ENCODE measurements around the gene PBRM1. TPM values are rescaled to one million over a fixed set of nuclear protein-coding genes. Genes with fewer than 3 reads are reported as not detected.

The PBRM1 gene
- polyA plus RNA-seq, 4 donors: 55.6 to 67.0 (median 64.2) TPM

GRCh38 chr3:52537726-52538421 lies 147.8 kb downstream of the PBRM1 start:
- no peak for DNase-seq (ENCODE audit: low read depth in 4 of 4, low spot score in 3 of 4)

- no peak for DNase-seq (ENCODE audit: low read depth in 4 of 4, low spot score in 3 of 4)
Observed at GRCh38 chr3:52537165-52537620, 148.5 kb downstream of the PBRM1 start.

GRCh38 chr3:52536369-52537164 lies 149.1 kb downstream of the PBRM1 start, which contains the start of gene UQCC5:
Gene UQCC5 (plus strand): TSS chr3:52536605. CDS start chr3:52536756, 151 bp downstream.
- DNase-seq (ENCODE audit: low read depth in 4 of 4, low spot score in 3 of 4): peak; percentile 93 to 96 (median 95)

GRCh38 chr3:52536112-52536368 lies 149.7 kb downstream of the PBRM1 start:
- no peak for DNase-seq (ENCODE audit: low read depth in 4 of 4, low spot score in 3 of 4)

- DNase-seq (ENCODE audit: low read depth in 4 of 4, low spot score in 3 of 4): no peak
Observed at GRCh38 chr3:52535411-52536111, 150.2 kb downstream of the PBRM1 start.

- DNase-seq (ENCODE audit: low read depth in 4 of 4, low spot score in 3 of 4): no peak
Observed at GRCh38 chr3:52534281-52535183, 151.2 kb downstream of the PBRM1 start.

- peak in 1 of 4 donors; percentile 62 for DNase-seq (ENCODE audit: low read depth in 4 of 4, low spot score in 3 of 4)
Observed at GRCh38 chr3:52533623-52534280, 152.0 kb downstream of the PBRM1 start, which contains the start of gene NT5DC2. Gene NT5DC2 (minus strand): TSS chr3:52533857. CDS start chr3:52533737, 120 bp downstream.

- no peak for DNase-seq (ENCODE audit: low read depth in 4 of 4, low spot score in 3 of 4)
Observed at GRCh38 chr3:52532838-52533622, 152.7 kb downstream of the PBRM1 start.

- DNase-seq (ENCODE audit: low read depth in 4 of 4, low spot score in 3 of 4): no peak
Observed at GRCh38 chr3:52532517-52532837, 153.2 kb downstream of the PBRM1 start.

GRCh38 chr3:52531860-52532516 lies 153.7 kb downstream of the PBRM1 start:
- no peak for DNase-seq (ENCODE audit: low read depth in 4 of 4, low spot score in 3 of 4)

GRCh38 chr3:52530918-52531826 lies 154.5 kb downstream of the PBRM1 start:
- DNase-seq (ENCODE audit: low read depth in 4 of 4, low spot score in 3 of 4): no peak

- DNase-seq (ENCODE audit: low read depth in 4 of 4, low spot score in 3 of 4): no peak
Observed at GRCh38 chr3:52529376-52530333, 156.1 kb downstream of the PBRM1 start.

- DNase-seq (ENCODE audit: low read depth in 4 of 4, low spot score in 3 of 4): no peak
Observed at GRCh38 chr3:52528586-52529375, 156.9 kb downstream of the PBRM1 start.

- DNase-seq (ENCODE audit: low read depth in 4 of 4, low spot score in 3 of 4): no peak
Observed at GRCh38 chr3:52527732-52528585, 157.8 kb downstream of the PBRM1 start.
